Ectodermal cell (in vitro differentiated cells): ENCODE data around the gene TSTD1.

Source experiments
- H3K27ac ChIP-seq: 2 replicates; pipeline ENCODE4 v1.7.0; 2013; ENCODE audit warnings: mild to moderate bottlenecking, low read depth, low read length; ENCODE audit not compliant: insufficient read depth, poor library complexity, severe bottlenecking
- H3K27me3 ChIP-seq: 2 replicates; pipeline ENCODE4 v1.7.0; 2013; ENCODE audit warnings: mild to moderate bottlenecking, low read length; ENCODE audit not compliant: insufficient read depth, control insufficient read depth, poor library complexity, severe bottlenecking
- H3K36me3 ChIP-seq: one replicate; pipeline ENCODE4 v1.7.0; 2013; ENCODE audit warnings: low read length; ENCODE audit not compliant: control insufficient read depth, insufficient read depth
- H3K4me1 ChIP-seq: one replicate; pipeline ENCODE4 v1.7.0; 2013; ENCODE audit warnings: low read length; ENCODE audit not compliant: control insufficient read depth, insufficient read depth
- H3K4me3 ChIP-seq: 2 replicates; pipeline ENCODE4 v1.7.0; 2013; ENCODE audit warnings: low read depth, low read length, control low read depth; ENCODE audit not compliant: insufficient read depth
- H3K9me3 ChIP-seq: 2 replicates; pipeline ENCODE4 v1.7.0; 2013; ENCODE audit warnings: mild to moderate bottlenecking, low read length, moderate library complexity; ENCODE audit not compliant: control insufficient read depth
- WGBS, 2 experiments: methylation state at CpG; one replicate each; pipeline ENCODE4 v1.1.7; 2013; ENCODE audit warnings: missing lambda C conversion rate in 2 of 2; 5-methylcytosine and 5-hydroxymethylcytosine counted together

Gene TSTD1

GRCh38 chr1:161079436-161080110 lies 40.8 kb upstream of the TSTD1 start:
- Histone ChIP-seq H3K27ac (no peak overlapping the region), H3K27me3 (no peaks in the 10 kb centered on the region), H3K9me3 (no peaks in the 10 kb centered on the region), H3K4me1 (peaks cover 7% of the 10 kb centered on the region), H3K36me3 (no peaks in the 10 kb centered on the region), H3K4me3 (no peak overlapping the region)
- WGBS, 2 experiments: 92 to 93% methylated on average over 41 of the region's 41 CpGs

- H3K27me3 ChIP-seq: no peaks in the 10 kb centered on the region
- 88 to 91% methylated on average over 9 of the region's 9 CpGs for WGBS, 2 experiments
- no peaks in the 10 kb centered on the region for H3K4me1 ChIP-seq
- no peaks in the 10 kb centered on the region for H3K9me3 ChIP-seq
- no peak overlapping the region for H3K27ac ChIP-seq
- no peaks in the 10 kb centered on the region for H3K36me3 ChIP-seq
- no peak overlapping the region for H3K4me3 ChIP-seq
These were observed 38.7 kb upstream of the TSTD1 start for GRCh38 chr1:161077426-161077825.

GRCh38 chr1:161076410-161076809 lies 37.6 kb upstream of the TSTD1 start:
- no peaks in the 10 kb centered on the region for H3K27me3 ChIP-seq
- no peak overlapping the region for H3K4me3 ChIP-seq
- H3K9me3 ChIP-seq: no peaks in the 10 kb centered on the region
- no peaks in the 10 kb centered on the region for H3K36me3 ChIP-seq
- H3K27ac ChIP-seq: no peak overlapping the region
- H3K4me1 ChIP-seq: no peaks in the 10 kb centered on the region

- WGBS, 2 experiments: 91% methylated on average over 12 of the region's 12 CpGs
These were observed 36.1 kb upstream of the TSTD1 start for GRCh38 chr1:161074676-161075368.

GRCh38 chr1:161073474-161074121 lies 34.8 kb upstream of the TSTD1 start:
- WGBS, 2 experiments: 80 to 81% methylated on average over 7 of the region's 7 CpGs
- Histone ChIP-seq H3K27ac (no peak overlapping the region), H3K36me3 (no peaks in the 10 kb centered on the region), H3K4me1 (no peaks in the 10 kb centered on the region), H3K9me3 (no peaks in the 10 kb centered on the region), H3K4me3 (no peak overlapping the region), H3K27me3 (no peaks in the 10 kb centered on the region)

More at GRCh38 chr1:161074676-161075368, 36.1 kb upstream of the TSTD1 start:
- Histone ChIP-seq H3K4me3 (no peak overlapping the region), H3K27me3 (no peaks in the 10 kb centered on the region), H3K27ac (no peak overlapping the region), H3K4me1 (no peaks in the 10 kb centered on the region), H3K36me3 (no peaks in the 10 kb centered on the region), H3K9me3 (no peaks in the 10 kb centered on the region)

GRCh38 chr1:161072751-161073449 lies 34.1 kb upstream of the TSTD1 start:
- 89 to 91% methylated on average over 19 of the region's 19 CpGs for WGBS, 2 experiments
- Histone ChIP-seq H3K4me3 (no peak overlapping the region), H3K4me1 (no peaks in the 10 kb centered on the region), H3K27me3 (no peaks in the 10 kb centered on the region), H3K9me3 (no peaks in the 10 kb centered on the region), H3K27ac (no peak overlapping the region), H3K36me3 (no peaks in the 10 kb centered on the region)

- no peaks in the 10 kb centered on the region for H3K4me1 ChIP-seq
- H3K9me3 ChIP-seq: no peaks in the 10 kb centered on the region
- WGBS, 2 experiments: 77 to 81% methylated on average over 9 of the region's 9 CpGs
- no peak overlapping the region for H3K27ac ChIP-seq
- H3K27me3 ChIP-seq: no peaks in the 10 kb centered on the region
- H3K4me3 ChIP-seq: no peak overlapping the region
- H3K36me3 ChIP-seq: no peaks in the 10 kb centered on the region
These were observed 33.2 kb upstream of the TSTD1 start for GRCh38 chr1:161071886-161072371.

GRCh38 chr1:161070761-161071160 lies 32.0 kb upstream of the TSTD1 start:
- Histone ChIP-seq H3K9me3 (no peaks in the 10 kb centered on the region), H3K4me3 (no peak overlapping the region), H3K27me3 (no peaks in the 10 kb centered on the region), H3K27ac (no peak overlapping the region), H3K4me1 (no peaks in the 10 kb centered on the region), H3K36me3 (no peaks in the 10 kb centered on the region)
- WGBS, 2 experiments: 91 to 96% methylated on average over 4 of the region's 4 CpGs

GRCh38 chr1:161069731-161070270 lies 31.0 kb upstream of the TSTD1 start, which contains the start of gene ARHGAP30:
ARHGAP30 (minus strand) TSS chr1:161069891; CDS start chr1:161069624, 267 bp downstream.
- Histone ChIP-seq H3K4me3 (no peak within 1 kb of the TSS), H3K4me1 (no peaks in the 10 kb centered on the region), H3K27me3 (no peaks in the 10 kb centered on the region), H3K9me3 (no peaks in the 10 kb centered on the region), H3K36me3 (no peaks in the 10 kb centered on the region), H3K27ac (no peak within 1 kb of the TSS)
- WGBS, 2 experiments: 87 to 90% methylated on average over 9 of the region's 9 CpGs
